Heart right ventricle (tissue), 16 donors: ENCODE results near the gene PHC3. TPM values are rescaled to one million over a fixed set of nuclear protein-coding genes. Genes with fewer than 3 reads are reported as not detected.
A peak's percentile ranks its signal among the peaks of the same experiment; 100 is the strongest.

Experiments
- ATAC-seq, 8 donors: fragments of 200-7000 bp; cut with Tn5 transposase; one replicate each; pipeline ENCODE4 v1.9.1; 2020; ENCODE audit warnings: mild to moderate bottlenecking in 8 of 8, moderate library complexity in 8 of 8, moderate number of reproducible peaks in 1 of 8
- DNase-seq, 2 donors: peaks; one replicate each; pipeline ENCODE4 v3.0.0-alpha.2; 2020
- H3K27ac ChIP-seq, 10 donors: fragments of 200-600 bp; sonication (generic) in 2 of 10; one replicate each; pipeline versions ENCODE4 v1.5.0 to v1.8.0; 2020 to 2022; ENCODE audit warnings: mild to moderate bottlenecking in 3 of 10
- H3K27me3 ChIP-seq, 7 donors: fragments of 200-600 bp; one replicate each; pipeline ENCODE4 v1.8.0; 2021 to 2022; ENCODE audit warnings: mild to moderate bottlenecking in 2 of 7
- H3K36me3 ChIP-seq, 9 donors: fragments of 200-600 bp; sonication (generic) in 1 of 9; one replicate each; pipeline versions ENCODE4 v1.5.0 to v1.8.0; 2020 to 2022; ENCODE audit warnings: mild to moderate bottlenecking in 2 of 9
- H3K4me1 ChIP-seq, 9 donors: fragments of 200-600 bp; sonication (generic) in 1 of 9; one replicate each; pipeline versions ENCODE4 v1.5.0 to v1.8.0; 2020 to 2022; ENCODE audit warnings: mild to moderate bottlenecking in 4 of 9
- H3K4me3 ChIP-seq, 10 donors: fragments of 200-600 bp; sonication (generic) in 2 of 10; one replicate each; pipeline versions ENCODE4 v1.5.0 to v1.8.0; 2020 to 2022; ENCODE audit warnings: mild to moderate bottlenecking in 7 of 10, moderate library complexity in 2 of 10
- H3K9me3 ChIP-seq, 11 donors: fragments of 200-600 bp in 10 of 11; sonication (generic) in 2 of 11; one replicate each; pipeline versions ENCODE4 v1.5.0 to v1.8.0; 2013 to 2022; ENCODE audit warnings: mild to moderate bottlenecking in 2 of 11, control low read depth in 1 of 11, moderate library complexity in 1 of 11
- WGBS, 2 donors: extraction: QIAGEN DNeasy Blood & Tissue Kit; methylation state at CpG; one replicate each; pipeline ENCODE4 v1.1.7; 2013; ENCODE audit warnings: inconsistent platforms in 1 of 2; 5-methylcytosine and 5-hydroxymethylcytosine counted together
- intact Hi-C, 10 donors: fragments of 100-400 bp; cut with DNase I; formaldehyde crosslinking; loops; one replicate each; pipeline versions ENCODE4 v1.11.1 to v1.14.2; 2022
- polyA plus RNA-seq, 2 donors: library from polyadenylated mRNA; stranded (reverse); fragments of 200-250 nt; gene quantifications; one replicate each; pipeline ENCODE4 v1.2.3, GENCODE V29; 2013
- total RNA-seq, 10 donors: library from RNA; stranded (reverse); fragmentation: NEBNext Ultra II Directional in 3 of 10; extraction: Animal tissue kit (Norgen Biotek cat#: 25700) in 3 of 10; gene quantifications; one replicate each; pipeline versions ENCODE4 v1.2.1 to v1.2.4, GENCODE V29; 2021 to 2023
- TF ChIP-seq, protein P1 (sequence below), 9 donors: fragments of 200-600 bp; sonication (generic) in 2 of 9; IDR thresholded peaks; one replicate each; pipeline versions ENCODE4 v1.5.0 to v1.8.0; 2021 to 2022; ENCODE audit warnings: antibody characterized with exemption in 9 of 9, mild to moderate bottlenecking in 5 of 9, moderate library complexity in 1 of 9
- donor health status: Arrhythmogenic right ventricular cardiomyopathy.
- donor health status: ischemic (EF 13 %, LVEDD 7.1; RV severe dilation, severe dysfunction).
- donor health status: healthy with polysubstance abuse.
- donor health status: DM: no; HTN: yes; CAD: no.
- donor health status: DM: no; HTN: no; CAD: no.
- donor health status: ischemic (EF 25% LVEDD 6.9; RV normal size, moderate dysfunction).
- donor health status: ischemic (EF 25% LVEDD 5.7; RV mildly dilated, moderate dysfunction).
- donor health status: healthy.
- donor health status: DM: yes; HTN: yes; CAD: no.
- donor health status: Ischemic cardiomyopathy.
- donor health status: ischemic (EF 35%, LVEDD 5.7; RV mildly dilated, moderate dysfunction).
- donor health status: nonischemic (EF 11% LVEDD 7.7; RV severe dilation, severe dysfunction).
- donor health status: DM: yes; HTN: yes; CAD: no.
- donor health status: PGD.
- donor health status: ischemic (EF 29% LVEDD 5.4; RV normal size, mild dysfunction).
- donor health status: nonischemic (EF 23%, LVEDD 6.1; RV moderate dilation, normal function).

PHC3 gene
- total and polyA plus RNA-seq, 12 donors = 2.4 to 70.8 (median 55.3) TPM

DNA sequence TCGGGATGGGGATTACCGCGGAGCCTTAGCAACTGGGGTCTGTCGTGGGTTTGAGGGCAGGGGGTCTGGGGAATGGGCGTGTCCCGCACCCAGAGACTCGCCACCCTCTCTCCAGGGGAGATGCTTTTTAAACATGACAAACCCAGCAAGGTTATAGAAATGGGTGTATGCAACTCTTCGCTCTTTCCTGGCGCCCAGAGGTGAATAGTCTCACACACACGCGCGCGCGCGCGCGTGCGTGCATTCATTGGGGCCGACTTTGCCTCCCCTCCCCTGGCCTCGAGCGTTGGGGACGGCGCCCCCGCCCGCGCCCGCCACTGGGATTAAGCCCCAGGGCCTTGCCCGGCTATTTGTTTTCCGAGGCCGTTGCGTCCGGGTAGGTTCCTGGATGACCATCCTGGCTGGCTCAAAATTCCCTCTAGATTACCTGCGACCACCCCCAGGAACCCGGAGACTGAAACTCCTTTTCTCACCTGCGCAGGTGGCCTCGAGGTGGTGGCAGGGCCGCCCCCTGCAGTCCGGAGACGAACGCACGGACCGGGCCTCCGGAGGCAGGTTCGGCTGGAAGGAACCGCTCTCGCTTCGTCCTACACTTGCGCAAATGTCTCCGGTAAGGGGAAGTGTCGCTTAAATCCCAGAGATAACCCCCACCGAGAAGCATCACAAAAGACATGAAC lies 143.0 kb downstream of the PHC3 start:
- Histone ChIP-seq H3K4me1 (peaks cover 0 to 23% (median 14%) of the 10 kb centered on the region in 9 donors), H3K4me3 (peak overlapping the region; percentile 49 to 79 (median 66)), H3K27ac (peak overlapping the region in 3 of 10 donors; percentile 39 to 87 (median 64)), H3K27me3 (peaks cover 0 to 44% (median 29%) of the 10 kb centered on the region in 7 donors), H3K36me3 (no peaks in the 10 kb centered on the region), H3K9me3 (no peaks in the 10 kb centered on the region)
- DNase-seq (peak in 1 of 2 donors; percentile 15), ATAC-seq (peak in 2 of 8 donors; percentile 13 to 32)
- WGBS, 2 donors = 4 to 6% methylated on average over 51 of the region's 51 CpGs
- TF ChIP-seq, protein P1, sequence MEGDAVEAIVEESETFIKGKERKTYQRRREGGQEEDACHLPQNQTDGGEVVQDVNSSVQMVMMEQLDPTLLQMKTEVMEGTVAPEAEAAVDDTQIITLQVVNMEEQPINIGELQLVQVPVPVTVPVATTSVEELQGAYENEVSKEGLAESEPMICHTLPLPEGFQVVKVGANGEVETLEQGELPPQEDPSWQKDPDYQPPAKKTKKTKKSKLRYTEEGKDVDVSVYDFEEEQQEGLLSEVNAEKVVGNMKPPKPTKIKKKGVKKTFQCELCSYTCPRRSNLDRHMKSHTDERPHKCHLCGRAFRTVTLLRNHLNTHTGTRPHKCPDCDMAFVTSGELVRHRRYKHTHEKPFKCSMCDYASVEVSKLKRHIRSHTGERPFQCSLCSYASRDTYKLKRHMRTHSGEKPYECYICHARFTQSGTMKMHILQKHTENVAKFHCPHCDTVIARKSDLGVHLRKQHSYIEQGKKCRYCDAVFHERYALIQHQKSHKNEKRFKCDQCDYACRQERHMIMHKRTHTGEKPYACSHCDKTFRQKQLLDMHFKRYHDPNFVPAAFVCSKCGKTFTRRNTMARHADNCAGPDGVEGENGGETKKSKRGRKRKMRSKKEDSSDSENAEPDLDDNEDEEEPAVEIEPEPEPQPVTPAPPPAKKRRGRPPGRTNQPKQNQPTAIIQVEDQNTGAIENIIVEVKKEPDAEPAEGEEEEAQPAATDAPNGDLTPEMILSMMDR (IDR thresholded peaks at IDR 0.05) = peak in 2 of 9 donors; percentile 11 to 13
- intact Hi-C loops = loop anchor here in 3 of 10 donors (5.0 to 10.0 kb wide), 2 partner anchors 71 to 174 kb away; partner anchors contain the start of genes LRRC31 (in 2 of the 3) and SEC62 (in 1 of the 3)

Other genes with a start within 250 kb of the PHC3 start
- 100 to 1,000 TPM in 1 of 10 donors, 10 to 100 TPM in 9; 73.2 to 108 (median 77.7) TPM for gene SEC62, start 214.9 kb downstream of the PHC3 start, total RNA-seq
- gene SEC62, start 214.9 kb downstream of the PHC3 start, polyA plus RNA-seq = 100 to 1,000 TPM in 1 of 2 donors, 10 to 100 TPM in 1; 34.1 to 165 TPM
- 1 to 10 TPM in 3 of 10 donors, under 1 TPM in 7; 0.22 to 1.9 (median 0.79) TPM for gene GPR160, start 143.7 kb downstream of the PHC3 start, total RNA-seq
- 1 to 10 TPM; 1.0 to 1.2 TPM for gene GPR160, start 143.7 kb downstream of the PHC3 start, polyA plus RNA-seq
- gene PRKCI, start 40.7 kb upstream of the PHC3 start, total RNA-seq = 10 to 100 TPM in 9 of 10 donors, 1 to 10 TPM in 1; 9.7 to 21.0 (median 13.1) TPM
- 10 to 100 TPM in 1 of 2 donors, 1 to 10 TPM in 1; 6.5 to 17.1 TPM for gene PRKCI, start 40.7 kb upstream of the PHC3 start, polyA plus RNA-seq
- 10 to 100 TPM; 17.7 to 32.1 (median 24.9) TPM for gene SKIL, start 176.0 kb upstream of the PHC3 start, total RNA-seq
- gene SKIL, start 176.0 kb upstream of the PHC3 start, polyA plus RNA-seq = 10 to 100 TPM in 1 of 2 donors, 1 to 10 TPM in 1; 4.9 to 10.2 TPM
- gene CLDN11, start 237.1 kb upstream of the PHC3 start, total RNA-seq = 1 to 10 TPM; 1.6 to 3.9 (median 2.8) TPM
- 1 to 10 TPM; 1.6 to 3.2 TPM for gene CLDN11, start 237.1 kb upstream of the PHC3 start, polyA plus RNA-seq